Iris pigment epithelial cell (primary cell): ENCODE measurements around the gene IRF2BP2.
"Not testable (repeated sequence)": the region's sequence is repeated elsewhere in the genome, so short reads cannot be mapped to it uniquely, and the experiment has no call there.

Source experiments
- DNase-seq: peaks from one replicate; pipeline ENCODE4 v3.0.0-alpha.2; 2011; ENCODE audit warnings: low read depth

The IRF2BP2 gene

DNA sequence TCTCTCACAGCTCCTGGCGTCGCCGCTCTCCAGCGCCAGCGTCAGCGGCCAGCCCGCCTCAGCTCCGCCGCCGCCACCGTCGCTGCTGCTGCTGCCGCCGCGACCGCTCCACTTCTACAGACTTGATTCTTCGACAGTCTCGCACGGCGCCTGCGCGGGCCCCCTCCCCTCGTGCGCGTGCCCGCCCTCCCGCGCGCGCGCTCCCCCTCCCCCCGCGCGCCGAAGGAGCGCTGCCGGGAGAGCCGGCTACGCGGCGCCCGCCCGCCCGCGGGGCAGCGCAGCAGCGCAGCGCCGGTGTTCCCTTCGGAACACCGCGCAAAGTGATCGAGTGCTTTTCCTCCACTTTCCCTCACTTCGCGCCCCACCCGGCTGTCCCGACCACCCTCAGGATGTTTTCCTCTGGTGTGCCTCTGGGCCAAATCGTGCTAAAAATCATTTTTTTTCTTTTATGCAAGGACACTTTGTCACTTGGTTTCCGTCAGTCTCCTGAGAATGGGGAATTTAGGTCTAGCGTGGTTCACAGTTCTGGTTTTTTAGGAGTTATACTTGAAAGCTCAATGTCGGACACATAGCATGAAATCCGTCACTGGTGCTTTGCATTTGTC is at the start of gene IRF2BP2:
Gene IRF2BP2 (minus strand): TSS at position 118 of the 605 bp plus-strand sequence. CDS start 684 bp downstream, outside the sequence.
- peak; percentile 82 for DNase-seq

DNA sequence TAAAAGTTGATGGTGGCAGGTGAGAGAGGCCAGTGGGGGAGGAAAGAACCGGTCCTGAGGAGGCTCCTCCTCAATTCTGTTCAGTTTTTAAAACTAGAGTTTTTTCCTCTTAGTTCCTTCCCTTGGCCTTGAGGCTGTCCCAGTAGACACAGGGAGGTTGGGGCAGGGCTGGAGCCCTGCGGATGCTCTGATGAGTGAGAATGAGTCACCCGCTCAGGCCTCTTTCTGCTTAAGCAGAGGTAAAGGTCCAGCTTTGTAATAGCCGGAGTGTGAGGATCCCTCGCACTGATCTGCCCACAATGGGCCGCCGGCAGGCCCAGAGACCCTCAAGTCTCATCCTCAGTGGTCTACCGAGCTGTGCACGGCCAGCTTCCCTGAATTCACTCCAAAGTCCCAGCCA is 49.6 kb upstream of the IRF2BP2 start:
- peak; percentile 85 for DNase-seq

DNA sequence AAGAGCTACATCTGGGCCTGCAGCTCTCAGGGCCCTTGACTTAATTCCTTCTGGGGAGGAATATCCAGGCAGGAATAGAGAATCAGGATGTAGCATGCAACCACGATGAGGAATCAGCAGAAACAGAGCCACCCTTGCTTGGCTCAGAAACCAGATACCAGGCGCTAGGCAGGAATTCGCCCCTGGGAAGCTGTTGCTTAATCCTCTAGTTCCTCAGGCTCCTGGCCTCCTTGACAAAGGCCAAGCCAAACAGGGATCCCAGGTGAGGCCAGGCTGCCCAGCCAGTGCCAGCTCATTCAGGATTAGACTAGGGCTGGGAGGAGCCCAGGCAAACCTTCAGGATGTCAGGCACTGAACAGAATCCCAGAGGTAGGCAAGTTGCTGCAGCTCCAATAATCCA is 48.2 kb upstream of the IRF2BP2 start:
- peak; percentile 31 for DNase-seq

- peak; percentile 93 for DNase-seq
These were observed 47.1 kb upstream of the IRF2BP2 start for GRCh38 chr1:234656944-234657654.

- no peak for DNase-seq
These were observed 46.3 kb upstream of the IRF2BP2 start for GRCh38 chr1:234656070-234656895.

DNA sequence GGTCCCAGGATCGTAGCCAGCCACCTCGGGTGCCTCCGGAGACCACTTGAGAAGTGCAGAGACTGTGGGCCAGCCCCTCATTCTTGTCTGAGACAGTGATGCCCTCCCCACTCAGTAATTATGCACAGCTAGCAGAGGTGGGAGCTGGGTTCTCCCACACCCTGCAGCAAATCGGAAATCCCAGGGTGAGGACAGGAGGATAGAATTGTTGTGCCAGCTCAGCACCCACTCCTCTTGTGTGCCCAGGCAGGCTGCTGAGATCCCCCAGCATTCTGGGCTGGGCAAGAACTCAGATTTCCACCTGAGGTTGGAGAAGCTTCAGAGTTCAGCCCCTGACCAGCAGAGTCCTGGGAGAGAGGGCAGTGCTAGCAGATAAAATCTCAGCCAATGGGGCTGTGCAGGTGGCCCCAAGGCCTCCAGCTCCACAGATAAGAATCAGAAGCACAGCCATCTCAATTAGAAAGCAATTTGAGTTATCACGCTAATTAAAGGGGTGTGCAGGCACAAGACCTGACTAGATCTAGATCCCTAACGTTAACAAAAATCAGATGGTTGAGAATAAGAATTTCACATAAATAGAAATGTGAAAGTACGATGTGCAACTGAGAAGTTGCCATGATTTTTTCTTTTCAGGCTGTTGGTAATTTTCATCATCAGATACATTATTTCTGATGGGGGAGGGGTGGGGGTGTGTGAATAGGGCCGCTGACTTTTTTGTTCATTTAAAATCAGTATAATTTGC is 45.5 kb upstream of the IRF2BP2 start:
- DNase-seq, result no peak

- DNase-seq, result no peak
These were observed 44.2 kb upstream of the IRF2BP2 start for GRCh38 chr1:234654002-234654733.

DNA sequence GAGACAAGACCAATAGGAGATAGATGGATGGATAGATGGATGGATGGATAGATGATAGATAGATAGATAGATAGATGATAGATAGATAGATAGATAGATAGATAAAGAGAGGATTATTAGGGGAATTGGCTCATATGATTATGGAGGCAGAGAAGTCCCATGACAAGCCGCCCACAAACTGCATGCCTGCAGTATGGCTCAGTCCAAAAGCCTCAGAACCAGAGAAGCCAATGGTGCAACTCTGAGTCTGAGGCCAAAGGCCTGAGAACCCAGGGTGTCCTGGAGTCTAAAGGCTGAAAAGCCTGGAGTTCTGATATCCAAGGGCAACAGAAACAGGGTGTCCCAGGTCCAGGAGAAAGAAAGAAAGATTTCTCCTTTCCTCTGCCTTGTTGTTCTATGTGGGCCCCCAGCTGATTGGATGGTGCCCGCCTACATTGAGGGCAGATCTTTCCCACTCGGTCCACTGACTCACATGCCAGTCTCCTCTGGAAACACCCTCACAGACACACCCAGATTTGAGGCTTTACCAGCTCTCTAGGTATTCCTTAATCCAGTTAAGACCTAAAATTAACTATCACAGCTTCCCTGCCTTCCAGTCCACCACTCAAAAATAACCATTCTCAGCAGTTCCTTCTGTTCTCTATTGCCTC is 39.6 kb upstream of the IRF2BP2 start:
- peak; percentile 28 for DNase-seq

DNA sequence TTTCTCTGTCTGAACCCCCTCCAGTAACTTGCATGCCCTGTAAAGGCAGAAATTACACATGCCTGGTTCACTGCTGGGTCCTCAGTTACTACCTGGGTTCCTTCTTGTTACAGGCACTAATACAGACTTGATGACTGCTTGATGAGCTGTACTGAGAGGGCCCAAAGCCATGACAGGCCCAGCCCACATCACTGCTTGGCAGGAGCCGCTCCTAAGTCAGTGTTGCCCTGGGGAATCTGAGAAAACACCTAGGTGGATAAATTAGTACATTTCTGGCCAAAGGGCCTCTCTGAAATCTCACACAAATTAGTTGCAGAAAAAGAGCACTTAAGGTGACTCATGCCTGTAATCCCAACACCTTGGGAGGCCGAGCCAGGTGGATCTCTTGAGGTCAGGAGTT is 37.8 kb upstream of the IRF2BP2 start:
- DNase-seq, result no peak

GRCh38 chr1:234647245-234647644 is 37.3 kb upstream of the IRF2BP2 start:
- DNase-seq, result no peak

GRCh38 chr1:234645964-234646363 is 36.0 kb upstream of the IRF2BP2 start:
- no peak for DNase-seq

GRCh38 chr1:234645474-234645953 is 35.5 kb upstream of the IRF2BP2 start:
- DNase-seq, result no peak

GRCh38 chr1:234644928-234645327 is 35.0 kb upstream of the IRF2BP2 start:
- DNase-seq, result no peak

- DNase-seq, result no peak
These were observed 33.8 kb upstream of the IRF2BP2 start for GRCh38 chr1:234643850-234644134.

GRCh38 chr1:234643111-234643849 is 33.3 kb upstream of the IRF2BP2 start:
- no peak for DNase-seq

DNA sequence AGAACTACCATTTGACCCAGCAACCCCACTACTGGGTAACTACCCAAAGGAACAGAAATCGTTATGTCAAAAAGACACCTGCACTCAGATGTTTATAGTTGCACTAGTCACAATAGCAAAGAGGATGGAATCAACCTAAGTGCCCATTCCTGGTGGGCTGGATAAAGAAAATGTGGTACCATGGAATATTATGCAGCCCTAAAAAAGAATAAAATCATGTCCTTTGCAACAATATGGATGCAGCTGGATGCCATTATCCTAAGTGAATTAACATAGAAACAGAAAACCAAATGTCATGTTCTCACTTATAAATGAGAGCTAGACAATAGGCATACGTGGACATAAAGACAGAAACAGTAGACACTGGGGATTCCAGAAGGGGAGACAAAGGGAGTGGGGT is 32.5 kb upstream of the IRF2BP2 start:
- no peak for DNase-seq

DNA sequence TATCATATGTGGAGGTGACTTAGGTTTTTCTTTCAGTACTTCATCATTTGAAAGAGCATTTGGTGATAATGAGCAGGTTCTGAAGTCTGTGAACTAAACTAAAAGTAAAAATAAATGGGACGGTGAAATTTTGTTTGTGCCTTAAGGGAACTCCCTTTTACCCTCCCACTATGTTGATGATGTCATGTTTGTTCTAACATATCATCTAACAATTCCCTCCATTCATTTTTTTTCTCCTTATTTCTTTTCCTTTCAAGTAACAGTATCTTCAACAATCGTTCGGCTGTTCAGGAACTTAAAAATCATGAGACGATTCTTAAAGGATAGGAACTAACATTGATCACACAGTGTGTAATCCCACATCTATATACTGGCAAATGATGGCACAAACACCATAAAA is 30.0 kb upstream of the IRF2BP2 start:
- DNase-seq, result no peak

DNA sequence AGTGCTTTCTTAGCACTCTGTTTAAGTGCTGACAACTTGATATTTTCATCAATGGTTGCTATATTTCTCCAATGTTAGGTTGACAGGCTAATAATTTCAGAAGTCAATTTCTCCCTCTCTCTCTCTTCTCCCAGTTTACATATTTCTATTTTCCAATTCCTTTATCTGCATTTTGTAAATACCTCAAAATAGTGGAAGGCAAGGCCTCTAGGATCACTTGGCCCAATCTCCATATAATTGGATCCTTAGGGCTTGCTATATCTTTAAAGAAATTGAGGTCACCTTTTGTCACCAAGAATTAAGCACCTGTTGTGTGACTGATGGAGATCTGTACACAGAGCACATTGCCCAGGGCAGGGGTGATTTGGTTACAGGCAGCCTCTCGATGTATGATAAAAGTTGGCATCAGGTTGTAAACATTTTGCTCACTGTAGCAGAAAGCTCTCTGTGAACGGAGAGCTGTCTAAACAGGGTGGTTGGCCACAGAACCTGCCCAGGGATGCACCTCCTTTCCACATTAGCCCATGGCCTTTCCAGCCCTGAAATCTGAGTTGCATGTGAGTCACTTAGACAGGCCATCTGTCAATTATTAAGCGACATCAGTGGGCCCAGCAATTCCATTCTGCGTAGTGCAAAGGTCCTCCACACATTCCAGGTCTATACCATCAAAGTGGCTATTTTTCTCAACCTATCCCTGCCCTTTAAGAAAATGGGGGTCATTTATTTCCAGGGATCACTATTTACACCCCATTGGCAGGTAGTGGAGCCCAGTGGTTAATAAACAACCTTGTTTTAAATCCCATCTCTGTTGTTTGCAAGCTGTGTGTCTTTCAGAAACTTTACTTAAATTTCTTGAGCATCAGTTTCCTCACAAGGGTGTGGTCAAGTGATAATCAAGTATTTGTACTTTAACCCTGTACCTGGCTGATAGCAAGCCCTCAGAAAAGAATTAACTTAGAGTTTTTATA is 29.1 kb upstream of the IRF2BP2 start:
- no peak for DNase-seq

DNA sequence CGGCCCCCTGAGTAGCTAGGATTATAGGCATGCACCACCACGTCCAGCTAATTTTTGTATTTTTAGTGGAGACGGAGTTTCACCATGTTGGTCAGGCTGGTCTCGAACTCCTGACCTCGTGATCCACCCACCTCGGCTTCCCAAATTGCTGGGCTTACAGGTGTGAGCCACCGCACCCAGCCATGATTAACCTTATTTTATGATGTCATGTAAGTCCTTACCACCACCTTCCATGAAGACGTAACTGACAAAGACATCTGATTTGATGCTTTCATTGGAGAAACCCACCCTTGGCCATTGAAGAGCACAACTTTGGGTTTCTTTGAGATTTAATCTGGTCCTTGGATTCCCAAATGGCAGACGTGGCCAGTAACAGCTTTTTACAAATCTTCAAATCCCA is 24.9 kb upstream of the IRF2BP2 start:
- DNase-seq, result not testable (repeated sequence)
